GM21825 (cell line): ENCODE measurements around the gene PMF1.

ENCODE experiments used
- ATAC-seq: cut with Tn5 transposase; IDR thresholded peaks from one replicate; pipeline ENCODE4 v1.9.1; 2021; ENCODE audit warnings: mild to moderate bottlenecking, moderate library complexity; ENCODE audit not compliant: unreplicated experiment

PMF1 gene

DNA sequence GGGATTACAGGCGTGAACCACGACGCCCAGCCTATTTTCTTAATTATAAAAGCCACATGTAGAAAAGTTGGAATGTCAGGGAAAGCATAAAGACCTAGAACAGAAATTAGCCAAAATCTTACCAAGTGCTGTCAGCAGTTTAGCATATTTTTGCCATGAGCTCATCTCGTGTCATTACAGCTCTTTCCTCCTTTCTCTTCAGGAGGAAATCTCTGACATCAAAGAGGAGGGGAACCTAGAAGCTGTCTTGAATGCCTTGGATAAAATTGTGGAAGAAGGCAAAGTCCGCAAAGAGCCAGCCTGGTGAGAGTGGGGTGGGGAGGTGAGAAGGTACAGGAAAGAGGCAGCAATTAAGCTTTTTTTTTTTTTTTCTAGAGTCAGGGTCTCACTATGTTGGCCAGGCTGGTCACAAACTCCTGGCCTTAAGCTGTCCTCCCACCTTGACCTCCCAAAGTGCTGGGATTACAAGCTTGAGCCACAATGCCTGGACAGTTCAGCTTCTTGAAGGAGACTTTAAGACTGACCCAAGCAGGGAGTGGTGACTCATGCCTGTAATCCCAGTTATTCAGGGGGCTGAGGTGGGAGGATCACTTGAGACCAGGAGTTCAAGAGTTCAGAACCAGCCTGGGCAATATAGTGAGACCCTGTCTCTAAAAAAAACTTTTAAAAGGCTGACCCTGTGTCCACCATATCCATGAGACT is 20.8 kb downstream of the PMF1 start:
- no peak for ATAC-seq

GRCh38 chr1:156236164-156236563 is 23.4 kb downstream of the PMF1 start:
- ATAC-seq, result no peak

- ATAC-seq, result no peak
These were observed 25.4 kb downstream of the PMF1 start for GRCh38 chr1:156238248-156238647.

DNA sequence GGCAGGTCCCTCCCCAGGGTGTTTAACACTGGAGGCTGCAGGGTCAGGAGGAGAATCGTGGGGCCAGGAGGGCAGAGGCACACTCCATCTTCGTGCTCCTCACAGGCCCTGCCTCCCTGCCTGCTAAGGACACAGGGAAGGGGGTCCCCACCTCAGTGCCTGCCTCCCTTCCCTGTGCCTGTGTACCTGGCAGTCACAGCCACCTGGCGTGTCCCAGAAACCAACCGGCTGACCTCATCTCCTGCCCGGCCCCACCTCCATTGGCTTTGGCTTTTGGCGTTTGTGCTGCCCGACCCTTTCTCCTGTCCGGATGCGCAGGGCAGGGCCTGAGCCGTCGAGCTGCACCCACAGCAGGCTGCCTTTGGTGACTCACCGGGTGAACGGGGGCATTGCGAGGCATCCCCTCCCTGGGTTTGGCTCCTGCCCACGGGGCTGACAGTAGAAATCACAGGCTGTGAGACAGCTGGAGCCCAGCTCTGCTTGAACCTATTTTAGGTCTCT is 28.6 kb downstream of the PMF1 start:
- no peak for ATAC-seq

- ATAC-seq, result no peak
These were observed 29.1 kb downstream of the PMF1 start, which contains the start of gene BGLAP for GRCh38 chr1:156241926-156242325. TSS of gene BGLAP (plus strand) at chr1:156242184. CDS start at chr1:156242232, 48 bp downstream.

GRCh38 chr1:156242738-156243137 is 29.9 kb downstream of the PMF1 start:
- ATAC-seq, result no peak

GRCh38 chr1:156244126-156244525 is 31.3 kb downstream of the PMF1 start:
- ATAC-seq, result no peak

GRCh38 chr1:156244712-156245111 is 31.9 kb downstream of the PMF1 start:
- no peak for ATAC-seq

GRCh38 chr1:156245451-156246232 is 32.8 kb downstream of the PMF1 start:
- peak; percentile 45 for ATAC-seq

GRCh38 chr1:156246241-156246780 is 33.5 kb downstream of the PMF1 start:
- ATAC-seq, result no peak

DNA sequence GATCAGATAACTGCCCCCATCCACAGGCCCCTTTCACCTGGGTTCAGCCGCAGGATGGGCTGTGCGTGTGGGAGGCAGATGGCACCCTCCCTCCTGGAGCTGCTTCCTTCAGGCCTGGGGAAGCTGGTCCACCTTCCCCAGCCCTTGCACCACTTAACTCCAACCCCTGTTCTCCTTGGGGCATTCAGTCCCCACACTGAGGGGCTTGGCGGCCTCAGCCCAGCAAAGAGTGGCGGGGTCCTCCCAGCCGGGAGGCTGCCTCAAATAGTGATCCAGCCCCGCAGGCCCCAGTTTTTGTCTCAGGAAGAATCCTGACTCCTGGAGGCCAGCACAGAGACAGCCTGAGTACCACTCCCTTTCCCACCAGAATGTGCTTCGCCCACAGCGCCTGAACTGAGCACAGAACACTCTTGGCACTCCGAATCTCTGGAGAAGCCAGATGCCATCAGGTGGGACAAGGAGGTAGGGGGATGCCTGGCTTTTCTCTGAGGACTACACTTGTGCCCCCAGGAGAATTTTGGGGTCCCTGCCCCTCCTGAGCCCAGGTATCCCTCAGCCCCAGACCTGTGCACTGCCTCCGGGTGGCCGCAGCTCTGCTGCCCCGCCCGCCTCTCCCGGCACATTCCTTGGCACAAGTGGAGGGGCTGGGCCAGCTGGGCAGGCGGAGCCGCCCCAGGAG is 34.1 kb downstream of the PMF1 start:
- no peak for ATAC-seq

GRCh38 chr1:156247460-156248322 is 34.9 kb downstream of the PMF1 start, which contains the start of gene PAQR6:
TSS of gene PAQR6 (minus strand) at chr1:156248056. CDS start at chr1:156246731, 1,325 bp downstream.
- ATAC-seq, result no peak

- no peak for ATAC-seq
These were observed 35.5 kb downstream of the PMF1 start for GRCh38 chr1:156248323-156248683.

DNA sequence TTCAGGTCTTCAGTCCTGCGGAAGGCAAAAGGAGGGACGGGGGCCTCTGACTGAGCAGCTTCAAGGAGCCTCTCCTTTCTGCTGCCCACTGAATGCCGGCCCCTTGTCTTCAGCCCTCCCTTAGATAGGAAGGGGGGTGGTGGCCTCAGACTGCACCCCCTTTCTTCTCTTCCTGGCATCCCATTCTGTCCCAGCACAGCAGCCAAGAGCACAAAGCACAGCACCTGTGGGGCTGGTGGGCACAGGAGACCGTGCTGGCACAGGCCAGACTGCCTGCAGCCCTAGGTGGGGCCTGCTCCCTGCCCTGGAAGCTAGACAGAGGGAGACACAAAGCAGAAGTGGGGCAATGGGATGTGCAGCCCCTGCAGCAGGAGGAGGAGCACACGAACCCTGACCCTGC is 36.8 kb downstream of the PMF1 start:
- no peak for ATAC-seq

GRCh38 chr1:156251527-156251926 is 38.7 kb downstream of the PMF1 start:
- ATAC-seq, result no peak

DNA sequence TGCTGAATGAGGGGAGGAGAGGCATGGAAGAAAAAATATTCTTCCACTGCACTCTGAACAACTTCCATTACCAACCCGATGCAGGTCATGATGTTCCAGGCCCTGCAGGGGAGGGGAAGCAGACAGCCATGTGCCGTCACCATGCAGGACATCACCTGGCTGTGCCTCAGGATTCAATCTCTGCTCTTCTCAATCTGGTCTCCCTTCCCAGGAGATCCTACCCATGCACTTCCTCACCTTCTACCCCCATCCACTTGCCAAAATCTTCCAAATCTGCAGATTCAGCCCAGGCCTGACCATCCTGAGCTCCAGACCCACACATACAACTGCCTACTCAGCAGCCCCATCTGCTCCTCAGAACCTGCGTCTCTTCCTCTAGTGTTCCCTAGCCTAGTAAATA is 40.8 kb downstream of the PMF1 start:
- ATAC-seq, result no peak

DNA sequence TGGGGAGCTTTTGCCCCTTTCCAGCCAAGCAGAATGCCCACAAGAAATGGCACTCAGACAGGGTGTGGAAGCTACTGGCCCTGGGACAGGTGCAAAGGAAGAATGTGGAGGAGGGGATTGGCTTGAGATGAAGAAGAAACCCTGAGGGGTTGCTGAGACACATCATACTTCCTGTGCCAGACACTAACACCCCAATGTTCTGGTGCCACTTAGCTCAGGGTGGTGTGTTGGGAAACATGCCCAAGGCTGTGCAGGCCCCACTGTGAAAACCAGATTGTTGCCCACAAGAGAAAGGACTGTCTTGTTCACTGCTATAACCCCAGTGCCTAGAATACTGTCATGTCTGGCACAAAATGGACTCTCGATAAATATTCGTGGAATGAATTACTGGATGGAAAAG is 44.9 kb downstream of the PMF1 start:
- ATAC-seq, result no peak

DNA sequence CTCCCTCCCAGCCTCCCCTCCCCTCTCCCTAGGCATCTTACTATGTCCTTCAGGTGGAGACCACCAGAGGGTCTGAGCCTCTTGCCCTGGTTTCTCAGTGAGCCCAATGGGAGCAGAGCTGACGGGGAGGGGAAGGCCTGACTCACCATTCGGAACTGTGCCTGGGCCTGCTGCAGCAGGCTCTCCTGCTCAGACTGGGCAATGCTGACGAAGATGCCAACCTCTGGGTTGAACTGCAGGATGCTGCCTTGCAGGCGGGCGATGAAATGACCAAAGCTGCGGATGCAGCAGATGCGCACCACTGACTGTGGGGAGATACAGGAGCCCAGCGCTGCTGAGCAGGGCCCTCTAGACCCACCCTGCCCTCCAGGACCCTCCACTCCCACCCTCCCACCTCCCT is 46.1 kb downstream of the PMF1 start:
- ATAC-seq, result no peak

DNA sequence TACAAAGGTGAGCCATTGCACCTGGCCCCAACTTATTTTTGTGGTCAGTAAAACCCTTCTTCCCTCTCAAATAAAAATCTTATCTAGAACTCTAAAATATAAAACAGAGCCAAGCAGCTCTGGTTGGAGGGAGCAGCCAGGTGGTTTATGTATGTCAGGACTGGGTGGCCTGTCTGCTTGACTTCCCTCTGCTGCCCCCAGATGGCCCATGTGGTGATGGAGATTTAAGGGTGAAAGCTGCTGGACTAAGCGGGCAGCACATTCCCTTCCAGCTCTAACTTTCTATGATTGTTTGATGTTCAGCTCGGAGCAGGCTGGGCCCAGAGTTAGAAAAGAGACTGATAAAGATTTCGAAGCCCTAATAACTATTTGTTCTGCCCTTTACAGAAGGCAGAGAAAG is 47.0 kb downstream of the PMF1 start:
- ATAC-seq, result no peak

GRCh38 chr1:156260896-156261295 is 48.1 kb downstream of the PMF1 start:
- ATAC-seq, result no peak
